ENCODE measurements around the gene ALK. TPM values are rescaled to one million over a fixed set of nuclear protein-coding genes. Genes with fewer than 3 reads are reported as not detected.
"Not testable (repeated sequence)": the region's sequence is repeated elsewhere in the genome, so short reads cannot be mapped to it uniquely, and the experiment has no call there.

ALK gene
- total RNA-seq, 2 donors from 2014 or later = 0.19 TPM; not detected in 1

- no peak for DNase-seq
- Histone ChIP-seq H3K27me3 (no peaks in the 10 kb centered on the region), H3K9ac (ENCODE audit: low read depth in 2 of 2, low read length in 2 of 2) (no peak overlapping the region), H3K4me3 (no peak overlapping the region), H3K9me3 (no peaks in the 10 kb centered on the region), H3K4me1 (no peaks in the 10 kb centered on the region), H3K27ac (no peak overlapping the region), H3K36me3 (no peaks in the 10 kb centered on the region)
- intact Hi-C loops (cut with DNase I) = no loop called here
- TF ChIP-seq CTCF (IDR thresholded peaks at IDR 0.05) = no peak
Observed at GRCh38 chr2:29834036-29834540, 87.3 kb downstream of the ALK start.

- intact Hi-C loops (cut with DNase I) = no loop called here
Observed at GRCh38 chr2:29831560-29831959, 89.8 kb downstream of the ALK start.

GRCh38 chr2:29829841-29830240 lies 91.5 kb downstream of the ALK start:
- Histone ChIP-seq H3K9ac (ENCODE audit: low read depth in 2 of 2, low read length in 2 of 2) (no peak overlapping the region), H3K9me3 (no peaks in the 10 kb centered on the region), H3K4me3 (no peak overlapping the region), H3K27ac (no peak overlapping the region), H3K27me3 (no peaks in the 10 kb centered on the region), H3K4me1 (no peaks in the 10 kb centered on the region), H3K36me3 (no peaks in the 10 kb centered on the region)
- no peak for DNase-seq
- no peak for TF ChIP-seq CTCF (IDR thresholded peaks at IDR 0.05)
- intact Hi-C loops (cut with DNase I) = no loop called here

More at GRCh38 chr2:29831560-29831959, 89.8 kb downstream of the ALK start:
- DNase-seq = no peak
- no peaks in the 10 kb centered on the region for H3K36me3 ChIP-seq
- no peak overlapping the region for H3K9ac ChIP-seq (ENCODE audit: low read depth in 2 of 2, low read length in 2 of 2)
- no peak for TF ChIP-seq CTCF (IDR thresholded peaks at IDR 0.05)
- no peaks in the 10 kb centered on the region for H3K9me3 ChIP-seq
- no peaks in the 10 kb centered on the region for H3K27me3 ChIP-seq
- H3K4me1 ChIP-seq = no peaks in the 10 kb centered on the region
- H3K27ac ChIP-seq = no peak overlapping the region
- no peak overlapping the region for H3K4me3 ChIP-seq

- H3K4me1 ChIP-seq; H3K9me3 ChIP-seq; DNase-seq; H3K9ac ChIP-seq (ENCODE audit: low read depth in 2 of 2, low read length in 2 of 2); H3K36me3 ChIP-seq; H3K27ac ChIP-seq; intact Hi-C loops (cut with DNase I); H3K27me3 ChIP-seq; H3K4me3 ChIP-seq: not testable (repeated sequence)
Observed at GRCh38 chr2:29824145-29824544, 97.2 kb downstream of the ALK start.

- intact Hi-C loops (cut with DNase I) = no loop called here
Observed at GRCh38 chr2:29821591-29821990, 99.8 kb downstream of the ALK start.

More at GRCh38 chr2:29821591-29821990, 99.8 kb downstream of the ALK start:
- no peaks in the 10 kb centered on the region for H3K4me1 ChIP-seq
- no peaks in the 10 kb centered on the region for H3K9me3 ChIP-seq
- TF ChIP-seq CTCF (IDR thresholded peaks at IDR 0.05) = no peak
- H3K27me3 ChIP-seq = no peaks in the 10 kb centered on the region
- no peak for DNase-seq
- no peaks in the 10 kb centered on the region for H3K36me3 ChIP-seq
- H3K9ac ChIP-seq (ENCODE audit: low read depth in 2 of 2, low read length in 2 of 2) = no peak overlapping the region
- no peak overlapping the region for H3K4me3 ChIP-seq
- no peak overlapping the region for H3K27ac ChIP-seq

Measured in colonic mucosa (tissue), 4 donors.